GM04504 (cell line): Measurements from ENCODE around the gene SPATA31A7.
"Not testable (repeated sequence)": the region's sequence is repeated elsewhere in the genome, so short reads cannot be mapped to it uniquely, and the experiment has no call there.

Experiments
- DNase-seq: peaks from one replicate; pipeline ENCODE4 v3.0.0-alpha.2; 2012; ENCODE audit warnings: low read depth

The SPATA31A7 gene

GRCh38 chr9:61189736-61190135 lies at the start of gene SPATA31A7:
Gene SPATA31A7 (plus strand): TSS chr9:61190036. CDS start chr9:61190065, 29 bp downstream.
- DNase-seq, result not testable (repeated sequence)

- DNase-seq, result not testable (repeated sequence)
Measured at GRCh38 chr9:61226438-61226837, 36.6 kb downstream of the SPATA31A7 start.
